Muscle layer of duodenum (tissue), 2 donors: ENCODE measurements around the gene SBF2.

Source experiments
- H3K27ac ChIP-seq: one replicate; pipeline ENCODE4 v1.7.0; 2013; ENCODE audit warnings: mild to moderate bottlenecking, low read length
- H3K27me3 ChIP-seq: one replicate; pipeline ENCODE4 v1.7.0; 2013; ENCODE audit warnings: low read depth, mild to moderate bottlenecking, control low read depth, low read length
- H3K36me3 ChIP-seq, 2 donors: one replicate each; pipeline ENCODE4 v1.7.0; 2013; ENCODE audit warnings: low read length in 2 of 2, control low read depth in 1 of 2, mild to moderate bottlenecking in 1 of 2; ENCODE audit not compliant: insufficient read depth in 2 of 2, control insufficient read depth in 1 of 2
- H3K4me1 ChIP-seq, 2 donors: one replicate each; pipeline ENCODE4 v1.7.0; 2013; ENCODE audit warnings: low read length in 2 of 2, mild to moderate bottlenecking in 2 of 2, control low read depth in 1 of 2, moderate library complexity in 1 of 2; ENCODE audit not compliant: insufficient read depth in 2 of 2, control insufficient read depth in 1 of 2
- H3K4me3 ChIP-seq, 2 donors: one replicate each; pipeline ENCODE4 v1.7.0; 2013; ENCODE audit warnings: low read length in 2 of 2, low read depth in 1 of 2, mild to moderate bottlenecking in 1 of 2
- H3K9me3 ChIP-seq, 2 donors: one replicate each; pipeline ENCODE4 v1.7.0; 2013; ENCODE audit warnings: low read length in 2 of 2, control low read depth in 1 of 2, mild to moderate bottlenecking in 1 of 2; ENCODE audit not compliant: control insufficient read depth in 1 of 2
- donor health status: healthy.

The SBF2 gene

DNA sequence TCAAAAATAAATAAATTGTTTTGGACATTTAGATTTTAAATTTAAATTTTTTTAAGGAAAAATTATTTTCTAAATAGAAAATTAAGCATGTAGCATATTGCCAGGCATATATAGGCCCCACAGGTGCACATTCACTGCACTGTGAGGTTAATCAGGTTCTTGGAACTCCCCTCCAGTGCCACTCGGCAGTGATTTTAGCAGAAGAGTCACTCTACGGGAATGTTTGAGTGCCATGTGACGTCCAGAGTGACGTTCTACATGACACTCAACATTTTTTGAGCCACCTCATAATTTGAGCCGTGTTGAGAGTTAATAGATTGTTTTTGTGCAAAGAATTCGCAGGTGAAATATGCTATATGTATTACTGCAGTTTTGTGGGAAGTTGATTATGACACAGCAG is 552.8 kb downstream of the SBF2 start:
- no peak overlapping the region for H3K4me3 ChIP-seq
- peaks cover 16 to 18% of the 10 kb centered on the region in 2 donors for H3K36me3 ChIP-seq
- H3K4me1 ChIP-seq: no peaks in the 10 kb centered on the region
- H3K9me3 ChIP-seq: no peaks in the 10 kb centered on the region
- no peaks in the 10 kb centered on the region for H3K27me3 ChIP-seq
- H3K27ac ChIP-seq: no peak overlapping the region

DNA sequence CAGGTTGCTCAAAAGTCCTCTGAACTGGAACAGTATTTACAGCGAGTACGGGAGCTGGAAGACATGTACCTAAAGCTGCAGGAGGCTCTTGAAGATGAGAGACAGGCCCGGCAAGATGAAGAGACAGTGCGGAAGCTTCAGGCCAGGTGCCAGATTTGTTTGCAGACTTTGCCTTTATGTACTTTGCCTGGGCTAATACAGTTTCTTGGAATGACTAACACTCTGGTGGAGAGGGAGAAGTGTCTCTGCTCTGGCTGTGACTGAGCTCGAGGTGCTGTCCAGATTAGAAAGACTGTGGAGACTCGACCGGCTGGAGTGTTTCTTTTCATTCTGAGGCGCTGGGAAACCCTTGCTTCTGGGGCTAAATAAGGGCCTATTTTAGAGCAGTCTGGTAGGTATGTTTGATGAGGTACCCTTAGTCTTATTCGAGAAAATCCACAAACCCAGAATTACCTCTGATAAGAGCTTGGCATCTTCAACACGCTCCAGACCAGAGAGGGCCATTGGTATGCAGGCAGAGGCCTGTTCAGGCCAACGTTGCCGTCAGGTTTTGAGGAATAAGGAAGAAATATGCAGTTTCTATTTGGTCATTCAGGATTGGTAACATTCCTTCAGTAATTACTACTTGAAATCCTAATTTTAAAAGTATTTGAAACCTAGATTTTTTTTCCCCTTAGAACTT is 553.7 kb downstream of the SBF2 start:
- peaks cover 21 to 23% of the 10 kb centered on the region in 2 donors for H3K36me3 ChIP-seq
- peak overlapping the region; percentile 39 for H3K27ac ChIP-seq
- no peaks in the 10 kb centered on the region for H3K27me3 ChIP-seq
- no peaks in the 10 kb centered on the region for H3K9me3 ChIP-seq
- no peak overlapping the region for H3K4me3 ChIP-seq
- H3K4me1 ChIP-seq: no peaks in the 10 kb centered on the region

DNA sequence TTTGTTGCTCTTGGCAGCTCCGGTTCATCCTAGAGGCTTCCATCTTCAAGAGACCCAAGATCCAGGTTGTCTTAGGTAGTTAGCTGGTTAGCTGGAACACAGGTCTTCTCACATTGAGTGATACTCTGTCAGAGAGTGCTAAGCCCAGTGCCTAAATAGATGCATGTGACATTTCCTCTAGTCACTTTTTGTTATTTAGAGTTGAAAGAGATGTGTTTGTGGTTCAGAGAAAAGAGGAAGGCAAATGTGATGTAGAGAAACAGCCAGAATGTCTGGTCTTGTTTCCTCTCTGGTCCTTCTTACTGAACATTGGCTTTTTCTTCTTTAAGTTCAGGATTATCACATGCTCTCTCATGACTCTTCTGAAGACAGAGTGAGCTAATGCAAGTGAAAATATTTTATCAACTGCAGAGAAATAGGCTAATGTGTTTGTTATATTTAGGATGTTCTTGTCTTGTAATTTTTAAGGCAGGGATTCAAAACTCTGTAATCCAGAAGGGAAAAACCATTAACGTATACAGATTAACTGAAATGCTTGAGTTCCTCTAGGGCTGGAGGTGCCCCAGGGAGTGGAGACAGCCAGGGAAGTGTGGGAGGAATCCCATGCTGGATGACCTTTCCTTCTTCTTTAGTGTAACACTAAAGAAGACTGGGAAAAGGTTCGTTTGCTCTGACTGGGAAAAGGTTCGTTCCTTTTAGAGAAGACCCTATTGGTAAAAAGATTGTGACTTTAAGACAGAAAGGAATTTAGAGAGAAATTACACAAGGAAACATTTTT is 554.7 kb downstream of the SBF2 start:
- Histone ChIP-seq H3K4me3 (no peak overlapping the region), H3K27me3 (no peaks in the 10 kb centered on the region), H3K36me3 (peaks cover 24% of the 10 kb centered on the region in 2 donors), H3K9me3 (no peaks in the 10 kb centered on the region), H3K27ac (peak overlapping the region; percentile 24), H3K4me1 (no peaks in the 10 kb centered on the region)

DNA sequence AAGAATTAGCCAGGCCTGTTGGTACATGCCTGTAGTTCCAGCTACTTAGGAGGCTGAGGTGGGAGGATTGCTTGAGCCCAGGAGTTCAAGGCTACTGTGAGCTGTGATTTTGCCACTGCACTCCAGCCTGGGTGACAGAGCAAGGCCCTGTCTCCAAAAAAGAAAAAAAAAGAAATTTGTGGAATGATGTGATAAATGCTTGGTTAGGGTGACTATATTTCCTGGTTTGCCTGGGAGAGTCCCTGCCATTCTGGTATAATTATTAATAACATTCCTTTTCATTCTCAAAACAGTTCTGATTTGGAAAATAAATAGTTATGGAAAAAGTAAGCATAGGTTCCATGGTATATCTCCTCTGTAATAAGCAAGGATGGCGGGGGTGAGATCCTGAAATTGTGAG is 555.3 kb downstream of the SBF2 start:
- H3K36me3 ChIP-seq: peaks cover 24% of the 10 kb centered on the region in 2 donors
- H3K9me3 ChIP-seq: no peaks in the 10 kb centered on the region
- no peak overlapping the region for H3K4me3 ChIP-seq
- no peaks in the 10 kb centered on the region for H3K4me1 ChIP-seq
- H3K27me3 ChIP-seq: no peaks in the 10 kb centered on the region
- peak overlapping the region; percentile 24 for H3K27ac ChIP-seq

DNA sequence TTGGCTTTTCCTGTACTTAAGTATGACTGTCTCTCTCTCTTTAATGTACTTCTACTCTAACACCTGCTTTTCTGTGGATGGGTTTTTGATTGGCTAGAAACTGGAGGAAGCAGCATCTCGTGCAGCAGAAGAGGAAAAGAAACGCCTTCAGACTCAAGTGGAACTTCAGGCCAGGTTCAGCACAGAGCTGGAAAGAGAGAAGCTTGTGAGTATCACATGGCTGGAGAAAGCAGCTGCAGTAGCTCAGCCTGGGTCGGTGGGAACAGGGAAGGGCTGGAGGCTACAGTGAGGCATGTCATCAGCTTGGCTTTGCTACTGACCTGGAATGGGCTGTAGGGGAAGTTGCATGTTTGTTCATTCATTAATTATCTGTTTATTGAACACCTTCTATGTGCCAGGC is 555.9 kb downstream of the SBF2 start:
- H3K27ac ChIP-seq: no peak overlapping the region
- H3K4me3 ChIP-seq: no peak overlapping the region
- H3K9me3 ChIP-seq: no peaks in the 10 kb centered on the region
- H3K36me3 ChIP-seq: peaks cover 27 to 29% of the 10 kb centered on the region in 2 donors
- H3K4me1 ChIP-seq: no peaks in the 10 kb centered on the region
- no peaks in the 10 kb centered on the region for H3K27me3 ChIP-seq

DNA sequence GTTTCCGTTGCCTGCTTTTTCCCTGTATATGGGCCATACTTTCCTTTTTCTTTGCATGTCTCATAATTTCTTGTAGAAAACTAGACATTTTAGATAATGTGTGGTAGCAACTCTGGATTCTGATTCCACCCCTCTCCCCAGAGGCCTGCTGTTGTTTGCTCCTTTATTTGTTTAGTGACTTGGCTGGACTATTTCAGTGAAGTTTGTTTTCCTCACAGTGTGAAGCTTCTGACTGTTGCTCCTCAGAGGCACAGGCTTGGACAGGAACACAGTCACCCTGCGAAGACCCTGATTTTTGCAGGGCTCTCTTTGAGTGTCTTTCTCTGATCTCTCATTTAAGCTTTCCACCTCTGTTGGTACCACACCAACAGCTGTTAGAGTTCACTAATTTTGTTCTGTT is 557.7 kb downstream of the SBF2 start:
- peaks cover 37 to 38% of the 10 kb centered on the region in 2 donors for H3K36me3 ChIP-seq
- no peak overlapping the region for H3K27ac ChIP-seq
- no peak overlapping the region for H3K4me3 ChIP-seq
- H3K9me3 ChIP-seq: no peaks in the 10 kb centered on the region
- H3K27me3 ChIP-seq: no peaks in the 10 kb centered on the region
- H3K4me1 ChIP-seq: no peaks in the 10 kb centered on the region

DNA sequence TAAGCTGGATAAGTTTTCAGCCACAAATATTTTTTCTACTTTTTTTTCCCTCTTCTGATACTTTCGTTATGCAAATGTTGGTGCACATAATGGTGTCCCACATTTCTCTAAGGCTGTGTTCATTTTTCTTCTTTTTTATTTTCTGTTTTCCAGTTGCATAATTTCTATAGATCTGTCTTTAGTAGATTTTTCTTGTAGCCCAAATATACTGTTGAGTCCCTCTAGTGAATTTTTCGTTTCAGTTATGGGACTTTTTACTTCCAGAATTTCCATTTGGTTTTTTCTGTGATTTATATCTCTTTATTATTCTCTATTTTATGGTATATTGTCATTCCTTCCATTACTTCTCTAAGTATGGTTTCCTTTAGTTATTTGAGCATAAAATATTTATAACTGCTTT is 558.1 kb downstream of the SBF2 start:
- Histone ChIP-seq H3K27ac (no peak overlapping the region), H3K36me3 (peaks cover 37% of the 10 kb centered on the region in 2 donors), H3K4me3 (no peak overlapping the region), H3K27me3 (no peaks in the 10 kb centered on the region), H3K4me1 (no peaks in the 10 kb centered on the region), H3K9me3 (no peaks in the 10 kb centered on the region)

DNA sequence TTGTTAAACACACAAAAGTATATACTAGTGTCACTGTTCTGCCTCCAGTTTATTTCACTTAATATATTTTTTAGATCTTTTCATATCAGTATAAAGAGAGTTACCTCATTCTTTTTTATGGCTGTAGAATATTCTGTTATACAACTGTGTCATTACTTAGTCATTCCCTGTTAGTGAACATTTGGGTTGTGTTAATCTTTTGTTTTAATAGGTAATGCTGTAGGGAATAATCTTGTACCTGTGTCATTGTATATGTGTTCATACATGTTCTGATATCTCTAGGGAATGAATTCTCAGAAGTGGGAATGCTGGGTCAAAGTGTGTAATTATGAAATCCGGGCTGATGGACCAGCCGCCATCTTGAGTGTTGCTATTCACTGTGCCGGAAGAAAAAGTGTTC is 558.8 kb downstream of the SBF2 start:
- no peak overlapping the region for H3K27ac ChIP-seq
- H3K9me3 ChIP-seq: no peaks in the 10 kb centered on the region
- no peak overlapping the region for H3K4me3 ChIP-seq
- no peaks in the 10 kb centered on the region for H3K27me3 ChIP-seq
- peaks cover 33 to 34% of the 10 kb centered on the region in 2 donors for H3K36me3 ChIP-seq
- H3K4me1 ChIP-seq: no peaks in the 10 kb centered on the region

DNA sequence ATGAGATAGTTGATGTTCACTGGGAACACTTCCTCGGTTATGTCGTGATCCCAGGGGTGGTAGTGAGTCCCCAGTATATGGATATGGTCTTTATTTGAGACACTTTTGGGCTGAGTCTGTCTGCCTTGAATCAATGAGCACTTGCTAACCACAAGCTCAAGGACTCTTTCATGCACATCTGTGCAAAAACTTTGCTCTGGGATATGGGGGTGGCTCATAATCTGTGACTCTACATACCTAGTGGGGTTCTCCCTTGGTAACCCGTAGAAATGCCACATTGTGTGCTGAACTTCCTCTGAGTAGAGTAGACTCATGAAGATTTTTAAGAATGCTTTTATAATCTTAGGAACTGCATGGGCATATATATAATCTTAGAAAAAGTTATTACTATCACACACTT is 560.8 kb downstream of the SBF2 start:
- H3K4me1 ChIP-seq: no peaks in the 10 kb centered on the region
- no peak overlapping the region for H3K4me3 ChIP-seq
- H3K36me3 ChIP-seq: peaks cover 25 to 40% of the 10 kb centered on the region in 2 donors
- no peaks in the 10 kb centered on the region for H3K9me3 ChIP-seq
- H3K27ac ChIP-seq: no peak overlapping the region
- no peaks in the 10 kb centered on the region for H3K27me3 ChIP-seq

DNA sequence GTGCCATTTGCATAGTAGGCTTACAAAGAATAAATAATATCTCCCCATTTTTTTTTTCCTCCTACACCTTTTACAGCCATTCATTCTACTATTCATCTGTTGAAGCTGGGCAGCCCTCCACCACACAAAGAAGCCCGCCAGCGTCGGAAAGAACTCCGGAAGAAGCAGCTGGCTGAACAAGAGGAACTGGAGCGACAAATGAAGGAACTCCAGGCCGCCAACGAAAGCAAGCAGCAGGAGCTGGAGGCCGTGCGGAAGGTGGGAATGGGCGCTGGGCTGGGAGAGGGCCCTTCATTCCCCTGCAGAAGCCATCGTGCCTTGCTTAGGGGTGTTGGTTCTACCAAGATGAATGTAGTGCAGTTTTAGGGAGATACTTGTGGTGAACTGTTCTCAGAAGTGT is 561.6 kb downstream of the SBF2 start:
- peaks cover 25 to 44% of the 10 kb centered on the region in 2 donors for H3K36me3 ChIP-seq
- H3K4me1 ChIP-seq: no peaks in the 10 kb centered on the region
- H3K4me3 ChIP-seq: no peak overlapping the region
- no peaks in the 10 kb centered on the region for H3K27me3 ChIP-seq
- H3K27ac ChIP-seq: no peak overlapping the region
- H3K9me3 ChIP-seq: no peaks in the 10 kb centered on the region

DNA sequence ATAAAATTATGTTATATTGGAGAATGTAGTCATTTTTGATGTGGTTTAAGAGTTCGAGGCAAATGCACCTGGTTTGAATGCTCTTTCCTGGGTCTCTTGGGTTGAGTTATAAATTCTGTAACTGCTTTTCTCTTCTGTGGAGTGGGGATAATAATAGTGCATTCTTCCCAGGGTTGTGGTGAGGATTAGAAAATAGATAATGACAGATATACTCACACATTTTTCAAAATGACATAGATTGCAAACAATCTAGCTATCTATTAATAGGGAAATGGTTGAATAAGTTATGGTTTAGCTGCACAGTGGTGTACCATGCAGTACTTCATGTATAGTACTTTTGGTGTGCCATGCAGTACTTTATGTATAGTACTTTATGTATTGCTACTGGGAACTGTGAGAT is 562.8 kb downstream of the SBF2 start:
- Histone ChIP-seq H3K36me3 (peaks cover 21 to 39% of the 10 kb centered on the region in 2 donors), H3K27ac (no peak overlapping the region), H3K4me3 (no peak overlapping the region), H3K9me3 (no peaks in the 10 kb centered on the region), H3K27me3 (no peaks in the 10 kb centered on the region), H3K4me1 (no peaks in the 10 kb centered on the region)
